Amniotic epithelial cell (primary cell): ENCODE data around the gene FLOT1.
A peak's percentile ranks its signal among the peaks of the same experiment; 100 is the strongest.

ENCODE experiments used
- DNase-seq: peaks from one replicate; pipeline ENCODE4 v3.0.0-alpha.2; 2010; ENCODE audit warnings: low read depth

Gene FLOT1, protein sequence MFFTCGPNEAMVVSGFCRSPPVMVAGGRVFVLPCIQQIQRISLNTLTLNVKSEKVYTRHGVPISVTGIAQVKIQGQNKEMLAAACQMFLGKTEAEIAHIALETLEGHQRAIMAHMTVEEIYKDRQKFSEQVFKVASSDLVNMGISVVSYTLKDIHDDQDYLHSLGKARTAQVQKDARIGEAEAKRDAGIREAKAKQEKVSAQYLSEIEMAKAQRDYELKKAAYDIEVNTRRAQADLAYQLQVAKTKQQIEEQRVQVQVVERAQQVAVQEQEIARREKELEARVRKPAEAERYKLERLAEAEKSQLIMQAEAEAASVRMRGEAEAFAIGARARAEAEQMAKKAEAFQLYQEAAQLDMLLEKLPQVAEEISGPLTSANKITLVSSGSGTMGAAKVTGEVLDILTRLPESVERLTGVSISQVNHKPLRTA

DNA sequence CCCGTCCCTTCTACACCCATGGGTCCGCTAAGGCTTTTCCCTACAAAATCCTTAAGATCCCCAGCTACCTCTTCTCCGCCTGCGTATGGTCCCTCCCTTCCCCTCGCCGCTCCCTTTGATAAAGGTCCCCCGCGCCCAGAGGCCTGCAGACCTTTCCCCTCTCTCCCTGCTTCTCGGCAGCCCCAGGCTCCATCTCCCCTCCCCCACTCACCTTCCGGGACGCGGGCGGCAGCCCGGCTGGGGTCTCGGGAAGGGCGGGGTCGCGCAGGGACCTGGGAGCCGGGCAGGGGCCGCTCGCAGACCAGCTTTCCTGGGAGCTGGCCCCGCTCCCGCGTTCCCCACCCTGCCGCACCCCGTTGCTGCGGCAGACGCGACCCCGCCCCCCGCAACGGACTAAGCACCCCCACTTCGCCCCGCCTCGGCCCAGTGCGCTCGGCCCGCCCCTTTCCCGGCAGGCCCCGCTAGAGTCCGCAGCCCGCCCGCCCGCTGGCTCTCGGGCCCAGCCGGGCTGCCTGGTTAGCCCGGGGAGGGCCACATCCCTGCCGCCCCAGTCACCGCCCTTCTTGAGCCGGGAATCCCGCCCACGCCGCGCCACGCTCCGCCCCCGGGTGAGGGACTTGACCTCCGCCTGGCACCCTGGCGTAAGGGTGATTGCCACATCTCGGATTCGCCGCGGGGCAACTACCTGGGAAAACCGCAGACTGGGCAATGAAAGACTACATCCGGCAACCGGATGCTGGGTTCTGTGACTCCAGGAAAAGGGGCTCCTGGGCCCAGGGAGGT, at the start of gene FLOT1:
FLOT1 (minus strand) TSS at position 372 of the 783 bp plus-strand sequence. CDS start 498 bp downstream, outside the sequence.
- peak; percentile 96 for DNase-seq

DNA sequence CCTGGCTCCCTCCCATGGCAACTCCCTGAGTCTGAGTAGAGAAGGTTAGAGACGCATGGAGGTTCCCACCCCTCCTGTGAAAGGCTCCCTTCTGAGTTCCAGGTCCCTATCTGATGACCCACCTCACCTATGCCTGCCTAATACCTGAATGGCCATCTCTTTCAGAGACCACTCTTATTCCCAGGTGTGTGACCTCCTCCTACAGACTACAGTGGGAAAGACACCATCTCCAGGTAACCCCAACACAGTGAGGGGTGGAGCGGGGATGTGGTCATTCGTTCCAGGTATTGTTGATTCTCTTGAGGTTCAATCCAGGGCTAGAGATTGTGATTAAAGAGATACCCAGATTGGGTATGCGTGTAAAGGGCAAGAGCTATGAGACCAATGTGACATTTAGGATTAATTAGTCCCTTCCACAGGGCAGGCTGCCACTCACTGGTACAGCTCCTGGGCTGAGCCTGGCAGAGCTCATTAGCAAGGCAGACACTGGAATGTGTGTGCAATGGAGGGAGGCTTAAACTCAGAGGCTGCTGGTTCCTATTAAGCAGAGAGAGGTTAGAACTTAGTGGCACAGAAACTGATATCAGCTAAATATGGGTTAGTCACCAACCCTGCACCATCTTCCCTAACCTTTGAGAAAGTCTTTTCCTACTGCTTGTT, 48.4 kb upstream of the FLOT1 start:
- DNase-seq: no peak

DNA sequence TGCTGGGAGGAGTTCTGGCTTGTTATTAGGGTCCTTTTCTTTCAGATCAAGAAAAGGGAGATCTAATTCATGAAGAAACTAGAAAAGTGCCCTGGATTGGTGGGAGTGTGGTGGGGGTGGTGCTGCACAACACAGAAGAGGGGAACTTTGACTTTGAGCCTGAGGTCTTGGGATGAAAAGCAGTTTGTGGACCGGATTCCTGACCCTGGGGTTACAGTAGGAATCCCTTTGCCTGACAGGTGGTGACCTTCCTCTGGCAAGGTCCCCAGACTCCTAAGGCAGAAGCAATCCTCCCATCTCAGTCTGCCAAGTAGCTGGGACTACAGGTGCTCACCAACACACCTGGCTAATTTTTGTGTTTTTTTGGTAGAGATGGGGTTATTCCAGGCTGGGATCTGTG, 47.1 kb upstream of the FLOT1 start:
- DNase-seq: no peak

DNA sequence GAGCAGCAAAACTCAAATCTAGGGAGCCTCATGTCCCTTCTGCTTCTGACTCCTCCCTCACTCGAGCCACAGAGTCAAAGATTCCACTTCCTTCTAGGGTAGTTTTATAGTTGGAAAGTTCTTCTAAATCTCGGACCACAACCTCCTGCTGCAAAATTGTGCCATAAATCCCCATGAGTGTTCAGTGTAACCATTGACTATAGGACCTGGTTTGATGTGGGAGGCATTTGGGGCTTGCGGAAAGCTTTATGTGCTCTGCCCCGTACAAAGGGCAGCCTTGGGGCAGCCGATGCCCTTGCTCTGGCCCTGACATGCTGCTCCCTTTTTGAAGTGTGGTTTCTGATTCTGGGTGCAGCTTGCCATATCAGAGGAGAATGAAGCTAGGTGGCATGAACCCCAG, 45.5 kb upstream of the FLOT1 start:
- DNase-seq: peak; percentile 92

DNA sequence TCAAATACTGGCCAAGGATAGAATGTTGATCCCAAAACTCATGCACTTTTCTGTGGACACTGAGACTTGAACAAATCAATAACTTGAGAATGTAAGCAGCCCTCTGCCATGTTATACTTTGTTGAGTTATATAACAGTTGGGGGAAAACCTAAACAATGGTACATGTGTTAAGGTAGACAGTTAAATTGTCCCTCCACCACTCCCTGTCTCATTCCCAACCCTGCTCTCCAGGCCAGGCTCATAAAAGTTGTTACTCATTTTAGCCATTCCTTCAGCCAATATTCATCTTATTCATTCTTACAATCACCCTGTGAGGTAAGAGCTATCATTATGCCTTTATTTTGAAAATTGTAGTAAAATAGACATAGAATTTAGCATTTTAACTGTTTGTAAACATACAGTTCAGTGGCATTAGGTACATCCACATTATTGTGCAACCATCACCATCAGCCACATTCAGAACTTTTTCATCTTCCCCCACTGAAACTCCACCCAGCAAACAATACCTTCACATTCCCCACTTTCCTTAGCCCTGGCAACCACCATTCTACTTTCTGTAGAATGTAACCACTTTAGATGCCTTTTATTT, 40.0 kb upstream of the FLOT1 start:
- peak; percentile 59 for DNase-seq

DNA sequence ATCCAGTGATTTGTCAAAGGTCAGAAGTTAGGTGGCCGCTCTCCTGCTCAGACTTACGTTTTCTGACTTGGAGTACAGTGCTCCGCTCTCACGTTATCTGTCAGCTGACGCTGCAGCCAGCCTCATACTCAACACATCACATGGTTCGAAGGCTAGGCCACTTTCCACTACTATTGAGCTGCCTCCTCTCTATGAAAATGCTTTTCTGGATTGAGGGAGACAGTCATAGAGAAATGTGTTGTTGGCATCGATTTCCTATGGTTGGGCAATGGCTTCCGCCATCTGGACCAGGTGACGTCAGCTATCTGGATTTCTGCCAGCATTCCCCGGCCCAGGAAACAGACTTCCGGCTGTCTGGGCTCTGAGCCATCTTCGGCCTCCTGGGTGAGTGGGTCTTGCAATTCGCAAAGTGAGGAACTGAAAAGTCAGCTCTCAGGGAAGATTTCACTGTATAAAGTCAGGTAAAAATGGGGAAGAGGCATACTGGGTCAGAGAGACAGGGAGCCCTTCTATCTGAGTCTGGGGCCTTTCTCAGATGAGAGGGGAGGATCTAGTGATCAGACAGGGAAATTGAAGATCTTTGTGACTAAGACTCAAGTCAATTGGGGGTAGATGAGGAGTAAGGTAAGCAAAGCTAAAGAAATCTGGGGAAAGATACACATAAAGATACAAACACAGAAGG, 39.4 kb upstream of the FLOT1 start:
- DNase-seq: peak; percentile 100

DNA sequence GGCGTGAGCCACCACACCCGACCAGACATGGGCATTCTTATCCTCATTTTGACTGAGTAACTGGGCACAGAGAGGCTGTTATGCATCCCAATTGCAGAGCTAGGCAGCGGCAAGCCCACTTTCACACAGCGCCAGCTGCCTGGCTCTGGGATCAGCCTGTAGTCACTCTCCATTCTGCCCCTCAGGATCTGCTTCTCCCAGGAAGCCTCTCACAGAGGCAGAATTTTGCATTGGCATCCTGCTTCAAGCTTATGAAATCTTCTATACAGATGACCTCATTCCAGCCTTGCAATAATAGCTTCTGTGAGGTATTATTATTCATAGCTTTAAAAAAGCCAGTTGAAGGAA, 38.9 kb upstream of the FLOT1 start:
- no peak for DNase-seq

DNA sequence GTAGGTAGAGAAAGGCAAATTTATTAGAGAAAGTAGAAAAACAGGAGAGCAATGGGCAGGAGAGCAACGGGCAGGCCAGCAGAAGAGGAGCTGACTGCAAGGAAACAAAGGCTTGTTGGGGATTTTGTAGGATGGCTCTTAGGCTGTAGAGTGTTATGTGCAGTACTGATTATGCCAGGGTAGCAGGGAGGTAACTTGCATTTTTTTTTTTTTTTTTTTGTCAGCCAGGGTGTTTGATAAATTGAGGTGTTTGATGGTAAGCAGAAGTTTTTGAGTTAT, 38.1 kb upstream of the FLOT1 start:
- no peak for DNase-seq

DNA sequence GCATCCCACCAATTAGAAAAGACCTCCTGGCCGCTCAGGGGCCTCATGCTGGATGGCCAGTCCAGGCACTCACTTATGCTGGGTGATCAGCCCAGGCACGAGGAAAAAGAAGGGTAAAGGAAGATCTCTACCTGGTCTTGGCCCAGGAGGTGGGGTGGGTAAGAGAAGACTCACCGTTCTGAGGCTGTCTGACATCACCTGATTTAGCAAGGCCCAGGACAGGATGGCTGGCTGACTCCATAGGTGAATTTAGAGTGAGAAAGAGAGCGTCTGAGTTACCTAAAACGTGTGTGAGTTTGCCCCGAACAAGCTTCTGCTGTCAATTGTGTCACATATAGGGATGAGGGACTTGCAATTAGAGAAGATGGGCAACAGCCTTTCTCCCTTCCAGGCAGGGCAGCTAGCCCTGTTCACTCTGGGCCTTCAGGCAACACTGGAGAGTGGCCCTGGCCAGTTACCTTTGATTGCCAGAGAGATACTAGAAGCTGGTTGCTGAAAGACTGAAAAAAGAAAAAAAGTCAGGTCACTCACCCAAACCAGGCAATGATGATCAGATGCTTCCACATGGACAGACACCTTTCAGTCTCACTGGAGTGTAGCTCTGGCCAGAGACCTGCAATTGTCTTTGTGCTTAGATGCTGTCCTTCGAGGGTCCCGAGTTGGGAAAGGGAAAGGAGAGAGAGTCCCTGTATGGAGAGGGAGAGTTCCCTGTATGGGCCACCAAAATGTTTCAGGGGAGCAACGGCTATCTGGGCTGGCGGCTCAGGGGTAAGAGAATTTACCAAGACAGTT, 37.6 kb upstream of the FLOT1 start:
- no peak for DNase-seq

DNA sequence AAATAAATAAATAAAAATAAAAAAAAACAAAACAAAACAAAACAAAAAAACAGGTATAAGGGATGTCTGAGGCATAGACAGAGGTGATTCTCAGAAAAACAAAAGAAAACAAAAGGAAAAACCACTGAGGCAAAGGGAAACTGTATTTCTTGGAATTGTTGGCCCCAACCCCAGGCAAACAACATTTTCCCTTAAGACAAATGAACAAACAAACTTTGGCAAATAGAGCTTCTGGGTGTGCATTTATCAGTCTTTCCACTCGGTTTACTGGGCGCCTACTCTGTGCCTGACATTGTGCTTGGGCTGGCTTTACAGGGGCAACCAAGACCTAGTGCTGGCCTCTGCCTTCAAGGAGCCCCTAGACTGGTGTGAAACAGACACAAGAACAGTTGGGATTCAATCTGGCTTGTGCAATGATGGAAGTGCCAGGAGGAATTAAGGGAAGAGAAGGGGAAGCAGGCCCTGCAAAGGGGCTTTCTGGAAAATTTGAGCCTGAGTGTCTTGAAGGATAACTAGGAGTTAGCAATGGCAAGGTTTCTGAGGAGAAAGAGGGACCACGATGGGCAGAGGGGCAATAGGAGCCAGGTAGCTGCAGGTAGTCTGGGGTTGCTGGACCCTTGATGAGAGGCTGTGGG, 35.6 kb upstream of the FLOT1 start:
- no peak for DNase-seq

DNA sequence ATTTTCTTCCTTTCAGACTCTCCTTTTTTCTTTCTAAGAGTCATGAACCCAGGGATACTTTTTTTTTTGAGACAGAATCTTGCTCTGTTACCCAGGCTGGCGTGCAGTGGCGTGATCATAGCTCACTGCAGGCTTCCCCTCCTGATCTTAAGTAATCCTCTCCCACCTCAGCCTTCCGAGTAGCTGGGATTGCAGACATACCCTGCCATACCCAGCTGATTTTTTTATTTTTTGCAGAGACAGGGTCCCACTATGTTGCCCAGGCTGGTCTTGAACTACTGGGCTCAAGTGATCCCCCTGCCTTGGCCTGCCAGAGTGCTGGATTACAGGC, 34.6 kb upstream of the FLOT1 start:
- no peak for DNase-seq

DNA sequence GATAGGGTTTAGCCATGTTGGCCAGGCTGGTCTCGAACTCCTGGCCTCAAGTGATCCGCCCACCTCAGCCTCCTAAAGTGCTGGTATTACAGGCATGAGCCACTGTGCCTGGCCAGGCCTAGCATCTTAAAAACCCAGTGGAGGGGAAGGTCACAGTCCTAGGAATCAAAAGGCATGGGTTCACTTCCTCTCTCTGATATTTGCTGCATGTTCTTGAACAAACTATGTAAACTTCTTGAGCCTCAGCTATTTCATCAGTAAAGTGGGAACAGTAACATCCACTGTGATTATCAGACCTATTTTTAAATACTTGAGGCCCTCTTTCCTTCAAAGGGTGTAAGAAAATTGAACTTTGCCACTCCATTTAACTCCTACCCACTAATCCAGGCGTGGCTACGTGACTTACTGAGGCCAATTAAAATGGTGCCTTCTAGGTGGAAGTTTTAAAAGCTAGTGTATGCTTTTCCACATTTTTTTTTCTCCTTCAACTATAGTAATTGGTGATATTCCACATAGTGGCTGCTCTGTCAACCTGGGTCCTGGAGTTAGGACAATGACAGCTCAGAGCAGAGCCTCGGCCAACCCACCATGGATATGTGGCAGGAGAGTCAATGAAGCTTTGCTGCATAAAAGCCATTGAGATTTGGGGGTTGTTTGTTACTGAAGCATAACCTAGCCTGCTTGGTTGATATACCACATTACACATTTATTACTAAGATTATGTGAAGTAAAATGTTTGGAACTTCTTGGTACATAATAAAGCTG, 34.1 kb upstream of the FLOT1 start:
- no peak for DNase-seq

DNA sequence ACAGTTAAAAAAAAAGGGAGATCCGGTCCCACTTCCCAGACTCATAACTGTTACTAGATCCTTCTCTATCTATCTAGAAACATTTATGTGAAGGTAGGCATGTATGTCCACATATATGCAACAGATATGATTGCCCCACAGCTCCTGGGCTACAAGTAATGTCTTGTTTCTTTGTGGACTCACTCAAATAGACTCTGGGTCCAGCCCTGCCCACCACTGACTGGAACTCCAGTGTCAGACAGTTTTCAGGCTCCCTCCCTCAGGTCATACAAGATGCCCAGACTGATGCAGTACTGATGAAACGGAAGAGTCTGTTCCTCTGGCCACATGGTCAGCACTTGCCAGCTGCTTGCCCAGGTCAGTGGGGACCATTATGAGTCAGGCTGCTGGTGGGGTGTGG, 32.6 kb upstream of the FLOT1 start:
- DNase-seq: no peak

DNA sequence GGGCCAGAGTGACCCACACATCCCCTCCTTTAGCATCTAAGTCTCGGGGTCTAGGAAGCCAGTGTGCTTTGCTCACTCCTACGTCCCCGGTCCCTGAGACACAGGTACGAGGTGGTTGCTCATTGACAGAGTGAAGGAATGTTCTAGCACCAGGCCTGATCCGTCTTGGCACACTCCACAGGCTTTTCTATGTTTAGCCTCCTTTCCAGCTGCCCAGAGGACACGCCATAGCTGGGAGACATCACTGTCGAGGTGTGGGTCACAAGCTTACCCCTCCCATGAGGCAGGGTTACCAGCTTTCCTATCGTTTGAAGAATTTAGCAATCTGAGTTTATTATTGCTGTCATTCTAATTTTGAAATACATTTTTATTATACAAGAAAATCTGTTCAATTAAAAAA, 32.2 kb upstream of the FLOT1 start:
- DNase-seq: no peak

DNA sequence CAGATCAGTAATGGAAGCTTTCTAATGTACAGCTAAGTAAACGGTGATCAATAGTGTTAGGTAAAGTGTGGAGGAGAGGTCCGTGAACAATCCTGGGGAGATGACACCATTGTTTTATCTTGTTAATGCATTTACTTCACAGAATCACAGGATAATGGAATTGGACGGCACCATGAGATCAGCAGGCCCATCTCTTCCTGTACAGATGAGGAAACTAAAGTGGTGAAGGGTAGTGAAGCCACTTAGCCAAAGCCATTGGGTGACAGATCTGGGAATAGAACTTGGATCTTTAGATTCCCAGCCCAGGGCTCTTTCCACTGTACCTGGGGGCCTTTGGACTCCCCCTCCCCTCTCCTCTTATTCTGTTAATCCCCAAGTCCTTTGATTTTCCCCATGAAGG, 28.1 kb upstream of the FLOT1 start:
- no peak for DNase-seq

DNA sequence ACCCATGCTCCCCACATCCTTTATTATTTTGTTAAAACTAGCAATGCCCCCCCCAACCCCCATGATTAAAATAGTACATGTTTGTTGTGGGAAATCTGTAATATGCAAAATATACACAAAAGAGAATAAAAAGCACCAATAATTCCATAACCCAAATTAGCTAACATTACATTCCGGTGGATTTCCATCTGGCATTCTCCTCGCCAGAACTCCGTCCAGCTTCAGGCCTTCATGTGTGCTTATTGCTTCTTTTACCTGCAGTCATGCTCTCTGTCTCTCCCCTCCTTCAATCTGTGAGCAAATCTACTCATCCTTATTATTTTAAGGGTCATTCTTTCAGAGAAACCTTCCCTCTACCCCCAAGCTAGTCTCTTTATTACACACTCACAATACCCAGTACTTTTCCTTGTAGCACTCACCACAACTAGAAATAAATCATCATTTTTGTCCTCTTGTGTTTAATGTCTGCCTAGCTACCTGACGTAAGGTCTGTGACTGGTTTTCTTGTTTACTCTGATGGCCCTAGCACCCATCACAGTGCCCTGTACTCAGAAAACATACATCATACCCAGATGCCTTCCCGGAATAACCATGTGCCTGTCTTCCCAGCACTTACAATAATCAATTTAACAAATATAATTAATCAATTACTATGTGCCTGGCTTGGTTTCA, 27.5 kb upstream of the FLOT1 start:
- DNase-seq: peak; percentile 73

DNA sequence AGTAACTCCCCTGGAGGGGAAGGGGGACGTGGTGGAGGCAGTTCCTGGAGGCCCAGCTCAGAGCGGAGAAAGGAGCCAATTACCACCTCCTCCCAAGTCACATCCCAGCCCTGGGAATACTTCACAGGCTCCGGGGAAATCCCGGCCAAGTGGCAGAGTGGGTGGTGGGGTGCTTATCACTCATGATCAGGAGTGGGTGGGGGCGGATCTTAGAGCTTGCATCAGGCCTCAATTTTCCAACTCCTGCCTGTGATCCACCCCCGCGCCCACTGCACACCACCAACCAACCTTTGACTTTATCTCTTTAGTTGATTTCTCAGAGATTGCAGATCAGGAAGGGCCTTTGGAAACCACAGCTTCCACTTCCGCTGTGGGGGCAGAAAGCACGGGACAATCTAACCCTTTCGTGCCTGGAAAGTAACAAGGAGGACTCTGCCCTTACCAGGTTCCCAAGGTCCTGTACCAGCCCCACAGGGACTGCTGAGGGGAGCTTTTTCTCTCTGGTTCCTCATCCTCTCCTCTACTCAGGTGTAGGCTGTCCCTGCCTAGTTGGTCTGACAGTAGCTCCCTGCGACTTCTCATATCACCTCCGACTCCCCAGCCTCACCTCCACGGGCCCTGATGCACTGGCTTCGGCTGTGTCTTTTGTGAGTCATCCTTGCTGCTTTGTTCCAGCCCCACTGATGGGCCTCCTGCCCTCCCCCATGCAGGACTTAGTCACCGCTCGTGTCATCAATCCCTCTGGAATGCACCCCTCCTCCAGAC, 26.8 kb upstream of the FLOT1 start:
- peak; percentile 94 for DNase-seq

DNA sequence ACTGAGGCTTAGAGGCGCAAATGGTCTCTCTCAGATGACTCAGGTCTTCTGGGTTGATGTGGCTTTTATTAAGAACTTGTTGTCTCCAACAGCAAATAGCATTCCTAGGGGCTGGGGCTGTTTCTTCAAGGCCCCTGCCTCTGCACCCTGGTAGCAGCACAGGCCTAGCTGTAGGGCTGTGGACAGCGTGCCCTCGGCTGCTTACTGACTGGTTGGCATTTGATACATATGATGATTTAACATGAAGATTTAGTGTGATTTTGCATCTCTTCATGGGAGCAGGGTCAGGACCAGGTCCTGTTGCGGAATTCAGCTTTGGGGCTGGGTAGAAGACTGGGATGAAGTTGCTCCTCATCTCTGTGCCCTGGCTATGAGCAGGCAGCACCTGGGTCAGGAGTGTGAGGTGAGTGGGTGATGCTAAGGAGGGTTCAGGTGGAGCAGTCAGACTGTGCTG, 26.2 kb upstream of the FLOT1 start:
- no peak for DNase-seq

DNA sequence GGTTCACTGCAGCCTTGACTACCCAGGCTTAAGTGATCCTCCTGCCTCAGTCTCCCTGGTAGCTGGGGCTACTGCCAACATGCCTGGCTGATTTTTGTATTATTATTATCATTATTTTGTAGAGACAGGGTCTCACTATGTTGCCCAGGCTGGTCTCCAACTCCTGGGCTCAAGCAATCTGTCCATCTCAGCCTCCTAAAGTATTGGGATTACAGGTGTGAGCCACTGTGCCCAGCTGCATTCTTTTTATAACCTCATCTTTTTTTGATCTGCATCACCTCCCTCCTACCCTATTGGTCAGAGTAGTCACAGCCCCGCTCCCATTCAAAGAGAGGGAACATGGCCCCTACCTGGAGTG, 25.4 kb upstream of the FLOT1 start:
- no peak for DNase-seq
